ENCODE results near the gene DOLPP1. TPM values are rescaled to one million over a fixed set of nuclear protein-coding genes. Genes with fewer than 3 reads are reported as not detected.

Gene DOLPP1
- polyA plus RNA-seq, 3 donors, result 5.4 to 6.6 (median 5.9) TPM

GRCh38 chr9:129133082-129133481, 52.2 kb downstream of the DOLPP1 start:
- Mint-ChIP-seq H3K9me3 (peaks cover 0 to 2% (median 0%) of the 10 kb centered on the region in 7 donors), H3K4me3 (no peak overlapping the region), H3K27ac (peak overlapping the region in 2 of 7 donors; percentile 26 to 40), H3K27me3 (ENCODE audit: low read depth in 3 of 3) (no peaks in the 10 kb centered on the region), H3K36me3 (peaks cover 75 to 94% of the 10 kb centered on the region in 2 donors), H3K4me1 (peaks cover 4% of the 10 kb centered on the region)
- no peak overlapping the region for H2AFZ ChIP-seq (ENCODE audit: insufficient read depth, low read depth, low read length, poor library complexity, severe bottlenecking)
- H3K27me3 ChIP-seq (ENCODE audit: control insufficient read depth in 2 of 2, insufficient read depth in 2 of 2, low read length in 2 of 2), result no peaks in the 10 kb centered on the region
- no peak overlapping the region for H3K4me2 ChIP-seq (replicated peaks; ENCODE audit: extremely low read depth, low read length, poor library complexity, severe bottlenecking)
- peaks cover 67 to 92% of the 10 kb centered on the region in 2 donors for H3K36me3 ChIP-seq (replicated peaks in 1 of 2; ENCODE audit: control insufficient read depth in 1 of 2, insufficient read depth in 2 of 2, low read length in 2 of 2)
- 98% methylated on average over 4 of the region's 4 CpGs for WGBS (ENCODE audit: insufficient coverage)
- H3K79me2 ChIP-seq (ENCODE audit: insufficient read depth, low read length), result no peaks in the 10 kb centered on the region
- intact Hi-C loops (cut with micrococcal nuclease), result loop anchor here (2.0 to 10.0 kb wide), 4 partner anchors 478 to 652 kb away; no protein-coding TSS in a partner anchor
- H3K9me3 ChIP-seq (replicated peaks in 1 of 2; ENCODE audit: control insufficient read depth in 1 of 2, insufficient read depth in 1 of 2, low read length in 2 of 2), result no peaks in the 10 kb centered on the region
- DNase-seq, result no peak
- H3K4me1 ChIP-seq (ENCODE audit: control insufficient read depth in 1 of 2, insufficient read depth in 2 of 2, low read length in 2 of 2), result no peaks in the 10 kb centered on the region
- H3K9ac ChIP-seq (ENCODE audit: insufficient read depth, low read length, poor library complexity, severe bottlenecking), result no peak overlapping the region
- no peak for TF ChIP-seq CTCF (IDR thresholded peaks at IDR 0.05)
- no peak overlapping the region for H3K4me3 ChIP-seq (replicated peaks in 1 of 3; ENCODE audit: low read depth in 2 of 3, low read length in 3 of 3)
- no peak overlapping the region for H3K27ac ChIP-seq (ENCODE audit: low read depth in 1 of 2, low read length in 2 of 2)
- H4K20me1 ChIP-seq (ENCODE audit: insufficient read depth, low read length), result peaks cover 7% of the 10 kb centered on the region

GRCh38 chr9:129135476-129135875, 54.6 kb downstream of the DOLPP1 start:
- Histone ChIP-seq H3K4me3 (replicated peaks in 1 of 3; ENCODE audit: low read depth in 2 of 3, low read length in 3 of 3) (no peak overlapping the region), H3K4me2 (replicated peaks; ENCODE audit: extremely low read depth, low read length, poor library complexity, severe bottlenecking) (no peak overlapping the region), H3K79me2 (ENCODE audit: insufficient read depth, low read length) (no peaks in the 10 kb centered on the region), H3K27ac (ENCODE audit: low read depth in 1 of 2, low read length in 2 of 2) (no peak overlapping the region), H3K36me3 (replicated peaks in 1 of 2; ENCODE audit: control insufficient read depth in 1 of 2, insufficient read depth in 2 of 2, low read length in 2 of 2) (peaks cover 58 to 79% of the 10 kb centered on the region in 2 donors), H4K20me1 (ENCODE audit: insufficient read depth, low read length) (peaks cover 7% of the 10 kb centered on the region), H2AFZ (ENCODE audit: insufficient read depth, low read depth, low read length, poor library complexity, severe bottlenecking) (no peak overlapping the region), H3K9ac (ENCODE audit: insufficient read depth, low read length, poor library complexity, severe bottlenecking) (no peak overlapping the region), H3K4me1 (ENCODE audit: control insufficient read depth in 1 of 2, insufficient read depth in 2 of 2, low read length in 2 of 2) (peaks cover 13 to 18% of the 10 kb centered on the region in 2 donors), H3K27me3 (ENCODE audit: control insufficient read depth in 2 of 2, insufficient read depth in 2 of 2, low read length in 2 of 2) (no peaks in the 10 kb centered on the region), H3K9me3 (replicated peaks in 1 of 2; ENCODE audit: control insufficient read depth in 1 of 2, insufficient read depth in 1 of 2, low read length in 2 of 2) (no peaks in the 10 kb centered on the region)
- Mint-ChIP-seq H3K27me3 (ENCODE audit: low read depth in 3 of 3) (no peaks in the 10 kb centered on the region), H3K36me3 (peaks cover 64 to 81% of the 10 kb centered on the region in 2 donors), H3K4me3 (no peak overlapping the region), H3K9me3 (peaks cover 0 to 2% (median 0%) of the 10 kb centered on the region in 7 donors), H3K4me1 (peaks cover 19% of the 10 kb centered on the region), H3K27ac (no peak overlapping the region)
- no peak for TF ChIP-seq CTCF (IDR thresholded peaks at IDR 0.05)
- 96% methylated on average over 5 of the region's 6 CpGs for WGBS (ENCODE audit: insufficient coverage)
- DNase-seq, result no peak
- intact Hi-C loops (cut with micrococcal nuclease), result loop anchor here (5.0 to 10.0 kb wide), 3 partner anchors 42 to 649 kb away; partner anchors contain the start of gene IER5L (in 1 of the 2)
